ENCODE results near the gene FRMD4B.

DNA sequence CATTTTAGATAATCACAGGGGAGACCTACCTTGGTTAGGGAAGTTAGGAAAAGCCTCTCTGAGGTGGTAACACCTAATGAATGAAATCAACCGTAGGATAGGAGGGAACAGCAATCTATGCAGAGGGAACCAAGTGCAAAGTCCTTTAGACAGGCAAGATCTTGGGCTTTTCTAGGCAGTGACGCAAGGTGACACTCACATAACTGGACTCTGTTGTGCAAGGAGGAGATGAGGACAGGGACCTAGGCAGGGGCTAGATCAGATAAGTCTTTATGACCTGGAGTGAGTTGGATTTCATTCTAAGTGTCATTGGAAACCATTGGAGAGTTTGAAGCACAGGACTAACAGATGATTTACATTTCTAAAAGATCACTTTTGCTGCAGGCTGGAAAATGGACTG is 258.9 kb downstream of the FRMD4B start:
- TF ChIP-seq, protein P1, sequence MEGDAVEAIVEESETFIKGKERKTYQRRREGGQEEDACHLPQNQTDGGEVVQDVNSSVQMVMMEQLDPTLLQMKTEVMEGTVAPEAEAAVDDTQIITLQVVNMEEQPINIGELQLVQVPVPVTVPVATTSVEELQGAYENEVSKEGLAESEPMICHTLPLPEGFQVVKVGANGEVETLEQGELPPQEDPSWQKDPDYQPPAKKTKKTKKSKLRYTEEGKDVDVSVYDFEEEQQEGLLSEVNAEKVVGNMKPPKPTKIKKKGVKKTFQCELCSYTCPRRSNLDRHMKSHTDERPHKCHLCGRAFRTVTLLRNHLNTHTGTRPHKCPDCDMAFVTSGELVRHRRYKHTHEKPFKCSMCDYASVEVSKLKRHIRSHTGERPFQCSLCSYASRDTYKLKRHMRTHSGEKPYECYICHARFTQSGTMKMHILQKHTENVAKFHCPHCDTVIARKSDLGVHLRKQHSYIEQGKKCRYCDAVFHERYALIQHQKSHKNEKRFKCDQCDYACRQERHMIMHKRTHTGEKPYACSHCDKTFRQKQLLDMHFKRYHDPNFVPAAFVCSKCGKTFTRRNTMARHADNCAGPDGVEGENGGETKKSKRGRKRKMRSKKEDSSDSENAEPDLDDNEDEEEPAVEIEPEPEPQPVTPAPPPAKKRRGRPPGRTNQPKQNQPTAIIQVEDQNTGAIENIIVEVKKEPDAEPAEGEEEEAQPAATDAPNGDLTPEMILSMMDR (IDR thresholded peaks at IDR 0.05): no peak
- TF ChIP-seq POLR2A (IDR thresholded peaks at IDR 0.05; ENCODE audit: low read length) (no peak), RAD21 (conservative IDR thresholded peaks at IDR 0.05 in 1 of 2, IDR thresholded peaks at IDR 0.05 in 1 of 2) (no peak), JUN (IDR thresholded peaks at IDR 0.05) (no peak), MAZ (IDR thresholded peaks at IDR 0.05; ENCODE audit: borderline replicate concordance, low read depth, low read length) (no peak), POLR2AphosphoS2 (conservative IDR thresholded peaks at IDR 0.05; ENCODE audit: low read length) (no peak), JUNB (IDR thresholded peaks at IDR 0.05) (no peak), CHD4 (IDR thresholded peaks at IDR 0.05; ENCODE audit: borderline replicate concordance) (no peak), EP300 (IDR thresholded peaks at IDR 0.05) (no peak), FOSL2 (IDR thresholded peaks at IDR 0.05) (no peak), FOSL2 (CRISPR knock-in tag; IDR thresholded peaks at IDR 0.05) (no peak), ESRRA (IDR thresholded peaks at IDR 0.05; ENCODE audit: borderline replicate concordance, low read length) (no peak)
- TF ChIP-seq, protein P2, sequence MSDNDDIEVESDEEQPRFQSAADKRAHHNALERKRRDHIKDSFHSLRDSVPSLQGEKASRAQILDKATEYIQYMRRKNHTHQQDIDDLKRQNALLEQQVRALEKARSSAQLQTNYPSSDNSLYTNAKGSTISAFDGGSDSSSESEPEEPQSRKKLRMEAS (IDR thresholded peaks at IDR 0.05): no peak

All from A549 (cell line).